Measurements from ENCODE around the gene QRICH1.
A peak's percentile ranks its signal among the peaks of the same experiment; 100 is the strongest.

The QRICH1 gene

GRCh38 chr3:49119036-49119435, 25.2 kb upstream of the QRICH1 start:
- DNase-seq = no peak

DNA sequence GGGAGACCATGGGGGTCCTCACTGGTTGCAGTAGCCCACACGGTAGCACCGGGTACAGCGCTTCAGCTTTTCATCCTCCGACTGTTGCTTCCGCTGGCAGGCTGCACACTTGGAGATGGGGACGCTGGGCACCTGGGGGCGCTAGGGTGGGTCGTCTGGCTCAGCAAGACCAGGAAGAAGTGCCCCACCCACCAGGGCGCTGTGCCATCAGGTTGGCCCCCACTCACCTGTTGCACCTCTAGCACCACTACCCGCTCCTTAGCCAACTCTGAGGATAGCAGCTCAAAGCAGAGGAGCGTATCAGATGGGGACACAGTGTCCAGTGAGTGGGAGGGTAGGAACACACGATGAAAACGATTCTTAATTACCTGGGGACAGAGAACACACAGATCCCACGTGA, 18.4 kb upstream of the QRICH1 start:
- no peak for DNase-seq

- DNase-seq = no peak
Measured at GRCh38 chr3:49111347-49111746, 17.5 kb upstream of the QRICH1 start.

DNA sequence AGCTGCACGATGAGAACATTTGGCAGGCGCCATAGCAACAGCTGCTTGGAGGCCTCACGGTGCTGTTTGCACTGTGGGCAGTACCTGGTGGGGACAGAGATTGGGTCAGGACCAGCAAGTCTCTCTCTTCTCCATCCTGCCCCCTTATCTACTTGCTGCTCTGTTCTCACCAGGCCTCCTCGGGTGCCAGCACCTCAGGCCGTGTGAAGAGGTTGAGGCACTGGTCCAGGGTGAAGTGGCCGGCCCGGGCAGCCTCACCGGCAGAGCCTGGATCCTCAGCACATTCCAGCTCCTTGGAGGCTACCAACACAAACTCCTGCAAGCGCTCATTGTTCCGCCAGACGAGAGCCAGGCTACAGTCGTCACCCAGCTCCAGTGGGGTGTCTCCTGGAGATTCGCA, 16.9 kb upstream of the QRICH1 start:
- no peak for DNase-seq

- DNase-seq = no peak
Measured at GRCh38 chr3:49108346-49108745, 14.5 kb upstream of the QRICH1 start.

DNA sequence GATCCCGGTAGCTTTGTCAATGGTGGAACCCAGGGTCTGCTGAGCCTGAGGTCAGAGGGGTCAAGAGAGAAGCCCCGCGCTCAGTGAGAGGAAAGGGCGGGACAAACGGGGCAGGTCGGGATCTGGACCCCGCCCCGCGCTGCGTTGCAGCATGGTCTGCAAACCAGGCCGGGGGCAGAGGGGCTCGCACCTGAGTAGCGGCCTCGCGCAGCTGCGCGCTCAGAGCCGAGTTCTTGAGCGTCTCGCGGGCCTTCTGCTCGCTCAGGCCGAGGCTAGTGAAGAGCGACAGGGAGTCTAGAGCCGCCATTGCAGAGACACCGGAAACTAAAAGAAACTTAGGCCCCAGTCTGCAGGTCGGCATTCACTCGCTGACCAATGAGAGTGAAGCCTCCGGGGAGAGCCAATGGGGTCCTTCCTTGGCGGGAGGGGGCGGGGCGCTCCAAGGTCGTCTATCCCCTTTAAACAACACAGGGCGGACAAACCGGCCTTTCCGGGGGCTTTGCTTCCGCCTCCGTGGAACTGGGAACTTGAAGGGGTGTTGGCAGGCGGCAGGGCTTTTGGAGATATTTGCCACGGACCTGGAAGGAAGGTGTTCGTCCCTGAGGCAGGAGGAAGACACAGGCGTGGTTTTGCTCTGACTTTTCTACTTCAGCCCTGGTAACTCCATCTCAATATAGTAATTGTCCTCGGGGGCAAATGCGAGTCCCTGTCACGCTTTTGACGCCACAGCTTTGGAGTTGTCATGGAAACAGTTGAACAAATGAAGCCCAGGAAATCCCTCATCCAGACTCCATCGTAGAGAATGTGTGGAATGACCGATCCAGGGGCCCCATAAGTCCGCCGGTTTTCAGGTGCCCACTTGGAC, 10.8 kb upstream of the QRICH1 start, which contains the start of gene QARS1:
TSS of gene QARS1 (minus strand) at position 331 of the 865 bp plus-strand sequence. CDS start at position 307, 24 bp downstream.
- DNase-seq = peak; percentile 95

DNA sequence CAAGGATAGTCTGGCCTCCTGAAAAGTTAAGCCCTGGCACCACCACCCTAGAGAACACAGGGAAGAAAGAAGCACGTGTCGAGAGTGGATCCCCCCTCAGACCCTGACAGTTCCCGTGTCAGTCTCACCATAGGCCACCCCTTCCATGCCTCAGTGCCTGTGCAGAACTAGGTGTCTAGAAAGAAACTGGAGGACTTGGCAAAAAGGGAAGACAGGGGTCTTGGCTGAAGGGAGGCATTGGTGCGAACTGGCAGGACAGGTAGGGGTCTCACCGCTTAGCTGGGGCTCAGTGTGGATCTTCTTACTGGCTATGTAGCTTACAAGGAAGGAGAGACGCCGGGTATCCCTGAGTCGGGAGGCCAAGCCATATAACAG, 10.2 kb upstream of the QRICH1 start:
- DNase-seq = no peak

- DNase-seq = no peak
Measured at GRCh38 chr3:49100046-49100615, 6.3 kb upstream of the QRICH1 start.

GRCh38 chr3:49098910-49099630, 5.2 kb upstream of the QRICH1 start:
- DNase-seq = no peak

DNA sequence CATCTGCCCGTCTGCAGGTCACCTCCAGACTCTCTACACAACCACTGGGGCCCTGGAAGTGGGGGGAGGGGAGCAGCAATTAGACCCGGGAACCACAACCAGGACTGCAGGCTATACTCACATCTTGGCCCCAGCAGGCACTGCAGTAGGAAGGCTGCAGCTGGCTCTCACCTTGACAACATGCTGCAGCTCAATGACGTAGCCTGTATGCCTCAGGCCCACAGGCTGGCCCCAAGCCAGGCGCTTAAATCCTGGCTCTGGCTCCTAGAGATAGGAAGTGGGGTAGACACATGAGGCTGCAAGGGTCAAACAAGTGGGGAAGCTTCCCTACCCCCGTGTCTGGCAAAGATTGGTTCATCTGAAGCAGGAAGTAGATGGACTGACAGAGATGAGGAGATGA, 4.6 kb upstream of the QRICH1 start:
- no peak for DNase-seq

DNA sequence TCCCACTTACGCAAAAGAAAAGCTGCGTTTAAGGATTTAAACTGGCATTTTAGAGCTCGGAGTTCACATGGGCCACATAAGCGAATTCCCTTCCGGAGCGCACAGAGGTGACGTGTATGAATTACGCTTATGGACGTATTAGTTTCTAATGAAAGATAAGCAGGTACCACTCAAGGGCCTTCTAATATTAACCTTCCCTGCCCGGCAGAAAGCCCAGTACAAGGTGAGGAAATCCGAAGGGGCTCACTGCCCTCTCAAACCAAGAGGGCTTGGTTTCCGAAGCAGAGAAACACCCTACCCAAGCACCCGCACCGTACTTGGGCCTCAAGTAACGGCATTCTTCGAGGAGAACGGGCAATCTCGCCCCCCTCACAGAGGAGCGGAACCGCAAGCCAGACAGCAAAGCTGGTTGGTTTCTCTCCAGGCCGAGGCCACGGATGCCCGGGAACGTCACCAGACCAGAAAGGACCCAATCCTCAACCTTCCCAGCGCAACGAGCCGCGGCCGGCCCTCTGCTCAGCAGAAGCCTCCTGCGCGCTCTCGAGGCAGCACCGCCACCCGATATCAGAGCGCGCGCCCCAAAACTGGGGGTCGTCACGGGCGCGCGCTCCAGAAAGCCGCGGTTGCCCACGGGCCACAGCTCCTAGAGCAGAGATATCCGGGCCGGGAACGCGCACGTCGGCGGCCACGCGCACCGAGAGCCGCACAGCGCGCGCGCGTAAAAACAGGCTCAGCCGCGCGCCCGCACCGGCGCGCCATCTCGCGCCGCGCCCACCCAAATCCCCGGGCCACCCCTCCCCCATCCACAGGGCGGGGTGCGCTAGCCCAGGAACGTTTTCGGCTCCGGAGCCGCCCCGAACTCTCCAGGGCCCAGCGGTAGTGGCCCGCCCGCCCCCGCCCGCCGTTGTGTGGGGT, 676 bp downstream of the QRICH1 start:
- peak; percentile 80 for DNase-seq

- no peak for DNase-seq
Measured at GRCh38 chr3:49081429-49081828, 12.4 kb downstream of the QRICH1 start.

DNA sequence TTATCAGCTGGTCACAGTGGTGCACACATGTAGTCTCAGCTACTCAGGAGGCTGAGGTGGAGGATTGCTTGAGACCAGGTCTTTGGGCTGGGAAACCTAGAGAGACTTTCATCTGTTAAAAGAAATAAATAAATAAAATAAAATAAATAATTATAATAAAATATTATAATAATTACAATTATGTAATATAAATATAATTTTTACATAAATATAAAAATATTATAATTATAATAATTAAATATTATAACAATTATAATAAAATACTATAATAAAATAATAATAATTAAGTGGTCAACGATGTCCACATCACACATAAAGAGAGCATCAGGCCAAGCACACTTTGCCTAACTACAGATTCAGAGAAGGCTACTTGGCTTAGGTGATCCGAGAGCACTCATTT, 14.6 kb downstream of the QRICH1 start:
- DNase-seq = no peak

GRCh38 chr3:49076646-49077045, 17.2 kb downstream of the QRICH1 start:
- DNase-seq = no peak

DNA sequence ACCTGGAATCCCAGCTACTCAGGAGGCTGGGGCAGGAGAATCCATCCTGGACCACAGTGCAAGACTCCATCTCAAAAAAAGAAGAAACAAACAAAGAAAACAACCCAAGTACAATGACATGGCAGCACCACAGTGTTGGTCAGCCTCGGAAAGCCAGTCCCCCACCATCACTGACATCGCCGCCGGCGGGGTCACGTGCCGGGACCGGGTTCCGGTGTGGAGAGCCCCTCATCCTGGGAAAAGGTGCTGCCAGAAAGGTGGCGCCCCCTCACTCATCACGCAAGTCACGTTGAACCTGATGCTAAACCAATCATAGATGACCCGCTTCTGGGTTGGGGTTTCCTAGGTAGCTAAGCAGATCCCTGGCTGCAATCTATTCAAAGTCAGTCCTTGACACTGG, 17.8 kb downstream of the QRICH1 start:
- DNase-seq = no peak

GRCh38 chr3:49058011-49058410, 35.9 kb downstream of the QRICH1 start:
- no peak for DNase-seq

DNA sequence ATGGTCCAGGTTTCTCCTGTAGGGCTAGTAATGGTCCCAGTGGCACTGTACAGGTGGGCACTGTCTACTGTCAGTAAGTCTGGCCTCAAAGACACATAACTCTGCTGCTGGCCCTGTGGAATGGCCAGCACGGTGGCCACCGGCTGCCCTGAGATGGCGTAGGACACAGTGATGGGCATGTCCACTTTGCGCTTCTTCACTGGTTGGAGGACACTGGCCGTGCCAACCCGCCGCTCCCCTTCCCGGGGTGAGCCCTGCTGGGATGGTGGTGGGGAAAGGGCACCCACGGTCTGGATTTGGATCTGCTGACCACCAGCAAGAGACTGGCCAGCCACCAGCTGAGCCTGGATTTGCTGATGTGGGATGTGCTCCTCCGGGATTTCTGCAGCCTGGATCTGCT, 36.6 kb downstream of the QRICH1 start:
- no peak for DNase-seq

DNA sequence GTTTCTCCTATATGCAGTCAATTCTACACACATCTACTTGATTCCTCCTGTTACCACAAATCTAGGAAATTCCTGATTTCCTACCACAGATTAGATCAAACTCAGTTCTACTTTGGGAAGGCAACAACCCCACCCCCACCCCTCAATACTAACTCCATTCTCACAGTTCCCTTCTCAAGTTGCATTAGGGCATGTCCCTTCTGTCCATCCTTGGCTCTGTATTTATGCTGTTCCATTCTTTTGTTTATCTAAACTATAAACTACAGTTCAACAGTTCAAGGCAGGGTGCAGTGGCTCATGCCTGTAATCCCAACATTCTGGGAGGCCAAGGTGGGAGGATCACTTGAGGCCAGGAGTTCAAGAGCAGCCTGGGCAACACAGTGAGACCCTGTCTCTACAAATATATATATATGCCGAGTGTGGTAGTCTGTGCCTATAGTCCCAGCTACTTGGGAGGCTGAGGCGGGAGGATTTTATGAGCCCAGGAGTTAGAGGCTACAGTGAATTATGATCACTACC, 39.5 kb downstream of the QRICH1 start:
- no peak for DNase-seq

DNA sequence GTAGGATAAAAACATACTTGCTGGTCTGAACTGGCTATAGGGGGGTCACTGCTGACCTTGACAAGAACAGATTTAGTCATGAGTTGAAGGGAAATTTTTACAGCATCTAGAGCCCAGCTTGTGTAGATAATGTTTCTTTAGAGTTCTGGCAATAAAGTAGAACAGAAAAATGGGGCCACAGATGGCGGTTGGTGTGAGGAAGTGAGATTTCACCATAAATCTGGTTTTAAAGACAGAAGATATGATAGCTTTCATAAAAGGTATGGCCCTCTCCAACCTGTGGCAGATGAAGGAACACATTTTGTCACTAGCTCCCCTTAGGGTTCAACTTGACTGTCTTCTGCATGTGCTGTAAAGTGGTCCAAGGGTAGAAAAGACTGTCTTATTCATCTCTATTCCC, 40.3 kb downstream of the QRICH1 start:
- no peak for DNase-seq

DNA sequence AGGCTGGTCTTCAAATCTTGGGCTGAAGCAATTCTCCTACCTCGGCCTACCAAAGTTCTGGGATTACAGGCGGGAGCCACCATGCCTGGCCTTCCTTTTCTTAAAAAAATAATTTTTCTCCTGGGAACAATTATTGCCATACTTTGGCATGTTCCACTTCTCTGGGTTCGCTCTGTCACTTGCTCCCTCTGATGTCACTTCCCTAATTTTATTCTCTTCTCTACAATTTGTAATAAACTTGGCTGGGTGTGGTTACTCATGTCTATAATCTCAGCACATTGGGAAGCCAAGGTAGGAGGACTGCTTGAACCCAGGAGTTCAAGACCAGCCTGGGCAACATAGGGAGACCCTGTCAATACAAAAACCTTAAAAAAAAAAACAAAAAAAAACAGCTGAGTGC, 58.6 kb downstream of the QRICH1 start:
- no peak for DNase-seq

DNA sequence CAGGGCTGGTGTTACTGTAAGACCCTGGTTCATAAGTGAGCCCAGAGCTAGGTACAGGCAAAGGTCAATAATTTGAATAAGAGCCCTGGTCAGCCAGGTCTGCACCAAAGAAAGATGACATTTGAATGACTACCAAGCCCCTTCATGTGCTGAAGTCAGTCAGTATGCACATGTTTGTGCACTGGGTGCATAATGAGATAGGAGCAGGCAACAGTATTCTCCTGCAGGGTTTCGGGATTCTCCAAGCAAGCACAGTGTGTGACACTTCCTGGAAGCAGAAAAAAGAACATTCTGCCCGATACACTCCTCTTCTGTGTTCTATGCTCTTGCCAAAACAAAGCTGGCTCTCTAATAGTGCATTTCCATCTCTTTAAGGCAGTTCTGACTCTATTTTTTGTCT, 59.2 kb downstream of the QRICH1 start:
- DNase-seq = no peak

- DNase-seq = no peak
Measured at GRCh38 chr3:49032646-49033304, 61.1 kb downstream of the QRICH1 start.
